ENCODE data around the gene OLR1. TPM values are rescaled to one million over a fixed set of nuclear protein-coding genes. Genes with fewer than 3 reads are reported as not detected.

The OLR1 gene
- total and polyA plus RNA-seq, 2 donors (not counting 1 experiment from before 2014, with no cell fraction given) = not detected

DNA sequence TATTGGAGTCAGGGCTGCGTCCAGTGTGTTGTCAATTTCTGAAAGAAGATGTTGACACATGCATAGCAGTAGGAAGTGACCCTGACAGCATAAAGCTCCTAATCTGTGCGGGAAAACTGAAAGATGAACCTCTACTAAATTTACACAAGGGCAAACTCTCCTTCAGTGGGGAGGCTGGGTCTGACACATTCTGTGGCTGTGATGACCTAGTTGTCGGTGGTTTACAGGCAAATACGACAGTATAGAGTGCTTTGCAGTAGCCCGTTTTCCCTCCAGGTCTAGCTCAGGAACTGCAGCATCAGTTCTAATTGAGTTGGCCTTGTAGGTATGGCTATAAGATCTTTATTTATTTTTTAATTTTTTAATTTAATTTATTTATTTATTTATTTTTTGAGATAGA is 25.9 kb upstream of the OLR1 start:
- Mint-ChIP-seq H3K4me1 (peaks cover 17% of the 10 kb centered on the region), H3K27ac (no peak overlapping the region), H3K9me3 (ENCODE audit: insufficient read depth) (no peaks in the 10 kb centered on the region), H3K4me3 (no peak overlapping the region), H3K27me3 (peaks cover 53% of the 10 kb centered on the region)
- ChIA-PET CTCF (no interaction called here), POLR2A (no interaction called here)
- ATAC-seq (ENCODE audit: low read depth) (no peak), DNase-seq (no peak)
- no peak overlapping the region for H3K4me2 ChIP-seq (replicated peaks; ENCODE audit: low read depth, low read length, poor library complexity, severe bottlenecking)
- H3K4me3 ChIP-seq (ENCODE audit: control extremely low read depth in 1 of 5, extremely low read depth in 1 of 5, insufficient read depth in 1 of 5, low read depth in 2 of 5, low read length in 4 of 5) = no peak overlapping the region
- no peaks in the 10 kb centered on the region for H3K36me3 ChIP-seq (replicated peaks in 1 of 2; ENCODE audit: control extremely low read depth in 1 of 2, control insufficient read depth in 1 of 2, extremely low read depth in 1 of 2, insufficient read depth in 2 of 2, low read length in 1 of 2)
- intact Hi-C loops (cut with micrococcal nuclease) = loop anchor here (10.0 kb wide), 1 partner anchor 163 kb away; the partner anchor contains the start of gene CLEC9A
- no peak overlapping the region for H3K9ac ChIP-seq (ENCODE audit: low read length)
- no peaks in the 10 kb centered on the region for H4K20me1 ChIP-seq (ENCODE audit: control insufficient read depth, insufficient read depth, low read length, poor library complexity, severe bottlenecking)
- peaks cover 0 to 33% (median 21%) of the 10 kb centered on the region in 4 experiments for H3K27me3 ChIP-seq (replicated peaks in 1 of 4; ENCODE audit: control extremely low read depth in 1 of 4, control insufficient read depth in 3 of 4, insufficient read depth in 4 of 4, low read length in 3 of 4)
- no peaks in the 10 kb centered on the region for H3K79me2 ChIP-seq (ENCODE audit: control insufficient read depth, insufficient read depth, low read length)
- H3K4me1 ChIP-seq (ENCODE audit: control insufficient read depth in 2 of 2, insufficient read depth in 2 of 2, low read length in 2 of 2) = peaks cover 14 to 17% of the 10 kb centered on the region in 2 donors
- H2AFZ ChIP-seq (ENCODE audit: insufficient read depth, low read depth, low read length, poor library complexity, severe bottlenecking) = no peak overlapping the region
- TF ChIP-seq, protein P1, sequence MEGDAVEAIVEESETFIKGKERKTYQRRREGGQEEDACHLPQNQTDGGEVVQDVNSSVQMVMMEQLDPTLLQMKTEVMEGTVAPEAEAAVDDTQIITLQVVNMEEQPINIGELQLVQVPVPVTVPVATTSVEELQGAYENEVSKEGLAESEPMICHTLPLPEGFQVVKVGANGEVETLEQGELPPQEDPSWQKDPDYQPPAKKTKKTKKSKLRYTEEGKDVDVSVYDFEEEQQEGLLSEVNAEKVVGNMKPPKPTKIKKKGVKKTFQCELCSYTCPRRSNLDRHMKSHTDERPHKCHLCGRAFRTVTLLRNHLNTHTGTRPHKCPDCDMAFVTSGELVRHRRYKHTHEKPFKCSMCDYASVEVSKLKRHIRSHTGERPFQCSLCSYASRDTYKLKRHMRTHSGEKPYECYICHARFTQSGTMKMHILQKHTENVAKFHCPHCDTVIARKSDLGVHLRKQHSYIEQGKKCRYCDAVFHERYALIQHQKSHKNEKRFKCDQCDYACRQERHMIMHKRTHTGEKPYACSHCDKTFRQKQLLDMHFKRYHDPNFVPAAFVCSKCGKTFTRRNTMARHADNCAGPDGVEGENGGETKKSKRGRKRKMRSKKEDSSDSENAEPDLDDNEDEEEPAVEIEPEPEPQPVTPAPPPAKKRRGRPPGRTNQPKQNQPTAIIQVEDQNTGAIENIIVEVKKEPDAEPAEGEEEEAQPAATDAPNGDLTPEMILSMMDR (IDR thresholded peaks at IDR 0.05) = no peak
- no peak for TF ChIP-seq EZH2 (IDR thresholded peaks at IDR 0.05; ENCODE audit: borderline replicate concordance, insufficient read depth, low read depth, low read length, poor library complexity, severe bottlenecking)
- no CpG with 5 or more reads among the region's 5 CpGs for WGBS (ENCODE audit: insufficient coverage)
- no peak overlapping the region for H3K27ac ChIP-seq (ENCODE audit: low read length in 2 of 2)
- H3K9me3 ChIP-seq (ENCODE audit: control extremely low read depth in 1 of 3, control insufficient read depth in 2 of 3, insufficient read depth in 1 of 3, low read length in 2 of 3) = peaks cover 0 to 4% (median 0%) of the 10 kb centered on the region in 3 donors

DNA sequence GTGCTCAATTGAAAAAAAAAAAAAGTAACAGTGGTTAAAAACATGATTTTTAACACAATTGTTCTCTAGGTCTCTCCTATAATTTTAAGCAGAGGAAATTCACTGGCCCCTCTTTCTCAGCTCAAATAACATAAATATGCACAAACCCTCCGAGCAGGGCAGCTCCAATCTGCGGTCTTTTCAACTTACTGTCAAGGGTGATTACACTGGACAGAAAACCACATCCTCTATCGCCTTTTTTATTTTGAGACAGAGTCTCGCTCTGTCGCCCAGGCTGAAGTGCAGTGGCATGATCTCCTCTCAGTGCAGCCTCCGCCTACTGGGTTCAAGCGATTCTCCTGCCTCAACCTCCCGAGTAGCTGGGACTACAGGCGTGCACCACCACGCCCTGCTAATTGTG is 24.3 kb upstream of the OLR1 start:
- Histone ChIP-seq H4K20me1 (ENCODE audit: control insufficient read depth, insufficient read depth, low read length, poor library complexity, severe bottlenecking) (no peaks in the 10 kb centered on the region), H3K36me3 (replicated peaks in 1 of 2; ENCODE audit: control extremely low read depth in 1 of 2, control insufficient read depth in 1 of 2, extremely low read depth in 1 of 2, insufficient read depth in 2 of 2, low read length in 1 of 2) (no peaks in the 10 kb centered on the region), H3K9ac (ENCODE audit: low read length) (no peak overlapping the region), H3K9me3 (ENCODE audit: control extremely low read depth in 1 of 3, control insufficient read depth in 2 of 3, insufficient read depth in 1 of 3, low read length in 2 of 3) (peaks cover 0 to 4% (median 1%) of the 10 kb centered on the region in 3 donors), H3K4me3 (ENCODE audit: control extremely low read depth in 1 of 5, extremely low read depth in 1 of 5, insufficient read depth in 1 of 5, low read depth in 2 of 5, low read length in 4 of 5) (peak overlapping the region in 1 of 5 experiments; percentile 20), H2AFZ (ENCODE audit: insufficient read depth, low read depth, low read length, poor library complexity, severe bottlenecking) (no peak overlapping the region), H3K79me2 (ENCODE audit: control insufficient read depth, insufficient read depth, low read length) (no peaks in the 10 kb centered on the region), H3K4me2 (replicated peaks; ENCODE audit: low read depth, low read length, poor library complexity, severe bottlenecking) (peak overlapping the region; percentile 59), H3K27me3 (replicated peaks in 1 of 4; ENCODE audit: control extremely low read depth in 1 of 4, control insufficient read depth in 3 of 4, insufficient read depth in 4 of 4, low read length in 3 of 4) (peaks cover 0 to 39% (median 30%) of the 10 kb centered on the region in 4 experiments), H3K4me1 (ENCODE audit: control insufficient read depth in 2 of 2, insufficient read depth in 2 of 2, low read length in 2 of 2) (peaks cover 14 to 17% of the 10 kb centered on the region in 2 donors), H3K27ac (ENCODE audit: low read length in 2 of 2) (no peak overlapping the region)
- H3K27ac Mint-ChIP-seq = no peak overlapping the region
- 5% methylated on average over 7 of the region's 10 CpGs for WGBS (ENCODE audit: insufficient coverage)
- TF ChIP-seq, protein P1 (IDR thresholded peaks at IDR 0.05) = no peak
- TF ChIP-seq EZH2 (IDR thresholded peaks at IDR 0.05; ENCODE audit: borderline replicate concordance, insufficient read depth, low read depth, low read length, poor library complexity, severe bottlenecking) = no peak
- CTCF ChIA-PET = interaction anchor here (0.5 to 1.5 kb wide), 5 partner anchors 9 to 574 kb away, joined by 3 to 8 read pairs (median 3); no protein-coding TSS in a partner anchor
- peaks cover 56% of the 10 kb centered on the region for H3K27me3 Mint-ChIP-seq
- DNase-seq = peak; percentile 57
- peak; percentile 91 for ATAC-seq (ENCODE audit: low read depth)
- H3K4me3 Mint-ChIP-seq = peak overlapping the region; percentile 3
- H3K9me3 Mint-ChIP-seq (ENCODE audit: insufficient read depth) = no peaks in the 10 kb centered on the region
- peaks cover 17% of the 10 kb centered on the region for H3K4me1 Mint-ChIP-seq
- POLR2A ChIA-PET = interaction anchor here (1.1 kb wide), 1 partner anchor 18 kb away, joined by 3 read pairs; no protein-coding TSS in a partner anchor
- intact Hi-C loops (cut with micrococcal nuclease) = loop anchor here (10.0 kb wide), 1 partner anchor 161 kb away; the partner anchor contains the start of gene CLEC9A
